PC-9 (cell line): ENCODE measurements around the gene PPL. TPM values are rescaled to one million over a fixed set of nuclear protein-coding genes. Genes with fewer than 3 reads are reported as not detected.

Source experiments
- BruUV-seq: library from RNA; stranded (reverse); fragments of 400-500 nt; replicated peaks from 2 replicates; lab custom pipeline; 2021; lab: Mats Ljungman, UMichigan
- CTCF ChIA-PET: fragments of 300-600 bp; sonication (Branson Sonifier 250); formaldehyde crosslinking; loops from one replicate; lab custom pipeline; 2022; ENCODE audit warnings: antibody characterized with exemption; lab: Charles Lee
- POLR2A ChIA-PET: fragments of 300-600 bp; sonication (Branson Sonifier 250); formaldehyde crosslinking; loops from one replicate; lab custom pipeline; 2022; ENCODE audit warnings: antibody characterized with exemption; ENCODE audit not compliant: unreplicated experiment; lab: Charles Lee
- DNase-seq, 2 experiments: peaks; one replicate each; pipeline versions ENCODE4 v3.0.0 to v3.0.0-alpha.2; 2015 to 2022; ENCODE audit warnings: mixed read lengths in 1 of 2
- H2AFZ ChIP-seq: fragments of 200-600 bp; sonication (generic); 2 replicates; pipeline ENCODE4 v1.8.1; 2017; ENCODE audit warnings: antibody characterized with exemption
- H3F3A ChIP-seq: fragments of 200-600 bp; sonication (generic); 2 replicates; pipeline ENCODE4 v1.8.1; 2017; ENCODE audit warnings: antibody characterized with exemption, mild to moderate bottlenecking, low read depth; ENCODE audit not compliant: insufficient read depth
- H3K27ac ChIP-seq: fragments of 200-600 bp; sonication (generic); 2 replicates; pipeline ENCODE4 v1.6.1; 2016; ENCODE audit warnings: mixed run types
- H3K27me3 ChIP-seq: fragments of 200-600 bp; sonication (generic); 2 replicates; pipeline ENCODE4 v1.6.1; 2016; ENCODE audit warnings: low read depth, mixed run types; ENCODE audit not compliant: insufficient read depth
- H3K36me3 ChIP-seq: fragments of 200-600 bp; sonication (generic); 2 replicates; pipeline ENCODE4 v1.6.1; 2016; ENCODE audit warnings: low read depth, mixed run types
- H3K4me1 ChIP-seq: fragments of 200-600 bp; sonication (generic); replicated peaks from 2 replicates; pipeline ENCODE4 v1.6.1; 2016; ENCODE audit warnings: mixed run types; ENCODE audit not compliant: insufficient read depth
- H3K4me2 ChIP-seq: fragments of 200-600 bp; sonication (generic); 2 replicates; pipeline ENCODE4 v1.6.1; 2017; ENCODE audit warnings: mixed run types
- H3K4me3 ChIP-seq: fragments of 200-600 bp; sonication (generic); 2 replicates; pipeline ENCODE4 v1.6.1; 2016; ENCODE audit warnings: mixed run types
- H3K79me2 ChIP-seq: fragments of 200-600 bp; sonication (generic); 2 replicates; pipeline ENCODE4 v1.6.1; 2017; ENCODE audit warnings: low read depth, mixed run types
- H3K9me2 ChIP-seq: fragments of 200-600 bp; sonication (generic); 2 replicates; pipeline ENCODE4 v1.8.1; 2017; ENCODE audit warnings: mild to moderate bottlenecking; ENCODE audit not compliant: insufficient read depth
- H3K9me3 ChIP-seq: fragments of 200-600 bp; sonication (generic); 2 replicates; pipeline ENCODE4 v1.8.1; 2016; ENCODE audit warnings: low read depth; ENCODE audit not compliant: insufficient read depth
- H4K20me1 ChIP-seq: fragments of 200-600 bp; sonication (generic); 2 replicates; pipeline ENCODE4 v1.8.1; 2017; ENCODE audit not compliant: insufficient read depth
- EZH2 ChIP-seq: fragments of 200-600 bp; sonication (generic); IDR thresholded peaks from 2 replicates; pipeline ENCODE4 v1.8.0; 2017; ENCODE audit warnings: antibody characterized with exemption, low read depth
- intact Hi-C: fragments of 100-400 bp; cut with micrococcal nuclease; formaldehyde crosslinking; loops from one replicate; pipeline ENCODE4 v1.10.0; 2022; ENCODE audit not compliant: unreplicated experiment
- total RNA-seq: library from RNA; stranded (reverse); gene quantifications from 2 replicates; pipeline ENCODE4 v1.2.3, GENCODE V29; 2021
- TF ChIP-seq, protein P1 (sequence below): fragments of 200-600 bp; sonication (generic); conservative IDR thresholded peaks from 2 replicates; pipeline ENCODE4 v1.6.1; 2017; ENCODE audit warnings: mixed run types, antibody characterized with exemption, mild to moderate bottlenecking, moderate library complexity

The PPL gene
- total RNA-seq, 1 experiment from 2014 or later, result 187 TPM

- no peak for TF ChIP-seq EZH2
- TF ChIP-seq, protein P1, sequence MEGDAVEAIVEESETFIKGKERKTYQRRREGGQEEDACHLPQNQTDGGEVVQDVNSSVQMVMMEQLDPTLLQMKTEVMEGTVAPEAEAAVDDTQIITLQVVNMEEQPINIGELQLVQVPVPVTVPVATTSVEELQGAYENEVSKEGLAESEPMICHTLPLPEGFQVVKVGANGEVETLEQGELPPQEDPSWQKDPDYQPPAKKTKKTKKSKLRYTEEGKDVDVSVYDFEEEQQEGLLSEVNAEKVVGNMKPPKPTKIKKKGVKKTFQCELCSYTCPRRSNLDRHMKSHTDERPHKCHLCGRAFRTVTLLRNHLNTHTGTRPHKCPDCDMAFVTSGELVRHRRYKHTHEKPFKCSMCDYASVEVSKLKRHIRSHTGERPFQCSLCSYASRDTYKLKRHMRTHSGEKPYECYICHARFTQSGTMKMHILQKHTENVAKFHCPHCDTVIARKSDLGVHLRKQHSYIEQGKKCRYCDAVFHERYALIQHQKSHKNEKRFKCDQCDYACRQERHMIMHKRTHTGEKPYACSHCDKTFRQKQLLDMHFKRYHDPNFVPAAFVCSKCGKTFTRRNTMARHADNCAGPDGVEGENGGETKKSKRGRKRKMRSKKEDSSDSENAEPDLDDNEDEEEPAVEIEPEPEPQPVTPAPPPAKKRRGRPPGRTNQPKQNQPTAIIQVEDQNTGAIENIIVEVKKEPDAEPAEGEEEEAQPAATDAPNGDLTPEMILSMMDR, result no peak
- POLR2A ChIA-PET, result no interaction called here
- Histone ChIP-seq H3K27me3 (no peaks in the 10 kb centered on the region), H3K4me2 (no peak overlapping the region), H3K4me3 (no peak overlapping the region), H3K9me3 (no peaks in the 10 kb centered on the region), H2AFZ (no peak overlapping the region), H4K20me1 (no peaks in the 10 kb centered on the region; the same call in 1 of the 2 replicates), H3K9me2 (no peaks in the 10 kb centered on the region), H3K4me1 (no peaks in the 10 kb centered on the region), H3K79me2 (no peaks in the 10 kb centered on the region), H3K27ac (no peak overlapping the region), H3F3A (peaks cover 27% of the 10 kb centered on the region; the same call in 1 of the 2 replicates), H3K36me3 (peaks cover 7% of the 10 kb centered on the region)
- CTCF ChIA-PET, result no interaction called here
- intact Hi-C loops, result no loop called here
- DNase-seq, result no peak
- no TSS peak for BruUV-seq
These were observed 44.4 kb downstream of the PPL start for GRCh38 chr16:4892361-4893102.

GRCh38 chr16:4891886-4892216, 45.1 kb downstream of the PPL start:
- Histone ChIP-seq H3K27me3 (no peaks in the 10 kb centered on the region), H3F3A (peaks cover 31% of the 10 kb centered on the region; the same call in 1 of the 2 replicates), H3K4me2 (no peak overlapping the region), H3K27ac (no peak overlapping the region), H3K9me3 (no peaks in the 10 kb centered on the region), H3K79me2 (no peaks in the 10 kb centered on the region), H4K20me1 (no peaks in the 10 kb centered on the region; the same call in 1 of the 2 replicates), H3K4me1 (no peaks in the 10 kb centered on the region), H3K36me3 (peaks cover 10% of the 10 kb centered on the region), H3K9me2 (no peaks in the 10 kb centered on the region), H3K4me3 (no peak overlapping the region), H2AFZ (no peak overlapping the region)
- no peak for DNase-seq
- no TSS peak for BruUV-seq
- TF ChIP-seq, protein P1, result no peak
- no peak for TF ChIP-seq EZH2
- intact Hi-C loops, result no loop called here
- ChIA-PET POLR2A (no interaction called here), CTCF (no interaction called here)

DNA sequence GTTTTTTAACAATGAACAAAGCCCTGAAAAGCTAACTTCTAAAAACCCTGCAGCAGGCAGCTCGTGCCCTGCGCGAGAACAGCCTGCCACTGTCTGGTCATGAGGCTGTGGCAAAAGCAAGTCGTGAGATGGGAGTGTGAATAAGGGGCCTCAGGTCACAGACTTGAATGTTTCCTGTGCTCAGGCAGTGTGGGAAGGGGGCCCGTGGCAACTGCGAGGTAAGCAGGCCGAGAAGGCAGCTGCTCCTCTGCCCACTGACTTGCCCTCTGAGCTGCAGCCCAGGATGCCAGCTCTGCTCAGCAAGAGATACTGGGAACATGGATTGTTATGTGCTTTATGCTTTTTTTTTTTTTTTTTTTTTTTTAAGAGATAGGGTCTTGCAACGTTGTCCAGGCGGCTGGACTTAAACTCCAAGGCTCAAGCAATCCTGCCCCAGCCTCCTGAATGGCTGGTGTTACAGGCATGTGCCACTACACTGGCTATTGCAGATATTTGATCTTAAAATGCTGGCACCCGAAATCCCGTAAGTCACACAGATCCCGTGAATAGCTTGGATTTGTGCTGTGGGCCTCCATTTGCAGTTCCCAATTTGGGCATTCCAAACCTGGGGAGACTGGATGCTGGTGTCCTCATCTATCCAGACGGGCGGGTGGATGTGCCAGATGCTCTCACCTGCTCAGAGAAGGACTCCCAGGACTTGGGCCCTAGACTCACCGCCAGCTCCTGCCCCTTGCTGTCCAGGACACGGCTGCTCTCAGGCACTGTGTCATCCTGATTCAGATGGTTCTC, 45.7 kb downstream of the PPL start:
- CTCF ChIA-PET, result no interaction called here
- DNase-seq, result no peak
- Histone ChIP-seq H3K27me3 (no peaks in the 10 kb centered on the region), H3F3A (peaks cover 37% of the 10 kb centered on the region; the same call in 1 of the 2 replicates), H4K20me1 (no peaks in the 10 kb centered on the region; the same call in 1 of the 2 replicates), H3K27ac (no peak overlapping the region), H3K9me2 (no peaks in the 10 kb centered on the region), H3K4me2 (no peak overlapping the region), H2AFZ (no peak overlapping the region), H3K36me3 (peaks cover 16% of the 10 kb centered on the region), H3K79me2 (no peaks in the 10 kb centered on the region), H3K9me3 (no peaks in the 10 kb centered on the region), H3K4me3 (no peak overlapping the region), H3K4me1 (no peaks in the 10 kb centered on the region)
- TF ChIP-seq, protein P1, result no peak
- TF ChIP-seq EZH2, result no peak
- POLR2A ChIA-PET, result no interaction called here
- no TSS peak for BruUV-seq
- intact Hi-C loops, result no loop called here
